K562 (cell line): ENCODE data around the gene PLD5.

Experiments
- BACH1 ChIP-seq: fragments of 200-800 bp; sonication (Bioruptor generic); IDR thresholded peaks from 2 replicates; pipeline ENCODE4 v1.6.1; 2016; ENCODE audit warnings: missing genetic modification characterization, missing compliant biosample characterization
- CREM ChIP-seq: IDR thresholded peaks from 2 replicates; pipeline ENCODE4 v1.6.1; 2014; ENCODE audit warnings: antibody characterized with exemption, low read depth
- EP300 ChIP-seq: IDR thresholded peaks from 2 replicates; pipeline ENCODE4 v1.6.1; 2012; ENCODE audit warnings: low read length, improper control_type of control experiment
- HDGF ChIP-seq: fragments of 450-650 bp; IDR thresholded peaks from 2 replicates; pipeline ENCODE4 v1.6.1; 2016
- KLF13 ChIP-seq: fragments of 450-650 bp; IDR thresholded peaks from 2 replicates; pipeline ENCODE4 v1.6.1; 2016; ENCODE audit warnings: missing genetic modification characterization, low read depth, mild to moderate bottlenecking, missing compliant biosample characterization, moderate library complexity, borderline replicate concordance
- MAFK ChIP-seq: IDR thresholded peaks from 2 replicates; pipeline ENCODE4 v1.6.1; 2011; ENCODE audit warnings: low read length, improper control_type of control experiment
- MEF2A ChIP-seq: IDR thresholded peaks from 2 replicates; pipeline ENCODE4 v1.6.1; 2011; ENCODE audit warnings: low read depth, mild to moderate bottlenecking, low read length, moderate library complexity; ENCODE audit not compliant: control insufficient read depth
- NRF1 ChIP-seq, 2 experiments: fragments of 450-650 bp; IDR thresholded peaks in 1 of 2; conservative IDR thresholded peaks in 1 of 2; 2 replicates each; pipeline ENCODE4 v1.6.1; 2014; ENCODE audit warnings: mild to moderate bottlenecking in 2 of 2
- POLR2A ChIP-seq: fragments of 450-650 bp; conservative IDR thresholded peaks from 2 replicates; pipeline ENCODE4 v1.6.1; 2016
- POLR2AphosphoS5 ChIP-seq: IDR thresholded peaks from 2 replicates; pipeline ENCODE4 v1.6.1; 2011; ENCODE audit warnings: mild to moderate bottlenecking, low read depth, low read length, moderate library complexity; ENCODE audit not compliant: control insufficient read depth, insufficient read depth
- SMAD1 ChIP-seq: fragments of 150-350 bp; IDR thresholded peaks from 2 replicates; pipeline ENCODE4 v1.6.1; 2014; ENCODE audit warnings: low read length, low read depth; ENCODE audit not compliant: partially characterized antibody
- TRIM24 ChIP-seq, 2 experiments: fragments of 450-650 bp; IDR thresholded peaks; 2 replicates each; pipeline ENCODE4 v1.6.1; 2016
- ZNF274 ChIP-seq: IDR thresholded peaks from 2 replicates; pipeline ENCODE4 v1.6.1; 2011; ENCODE audit warnings: low read depth, mild to moderate bottlenecking, low read length, moderate library complexity, borderline replicate concordance
- TF ChIP-seq, protein P1 (sequence below): sonication (generic); formaldehyde crosslinking; IDR thresholded peaks from 2 replicates; pipeline ENCODE4 v1.8.0; 2023; ENCODE audit warnings: mild to moderate bottlenecking, missing genetic modification reagents

DNA sequence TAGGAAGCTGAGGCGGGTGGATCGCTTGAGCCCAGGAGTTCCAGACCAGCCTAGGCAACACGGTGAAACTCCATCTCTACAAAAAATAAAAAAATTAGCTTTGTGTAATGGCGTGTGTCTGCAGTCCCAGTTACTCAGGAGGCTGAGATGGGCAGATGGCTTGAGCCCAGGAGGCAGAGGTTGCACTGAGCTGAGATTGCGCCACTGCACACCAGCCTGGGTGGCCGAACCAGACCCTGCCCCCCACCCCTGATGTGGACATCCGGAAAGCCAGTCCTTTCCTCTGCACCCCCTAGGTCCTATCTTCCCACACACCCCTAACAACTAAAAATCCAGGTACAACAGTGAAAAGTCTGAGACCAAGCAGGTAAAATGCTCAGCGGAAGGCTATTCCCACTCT lies 71.9 kb downstream of the PLD5 start:
- TF ChIP-seq CREM = no peak
- TF ChIP-seq POLR2A = no peak
- no peak for TF ChIP-seq HDGF
- no peak for TF ChIP-seq TRIM24 (IDR thresholded peaks at IDR 0.05)
- no peak for TF ChIP-seq SMAD1
- TF ChIP-seq, protein P1, sequence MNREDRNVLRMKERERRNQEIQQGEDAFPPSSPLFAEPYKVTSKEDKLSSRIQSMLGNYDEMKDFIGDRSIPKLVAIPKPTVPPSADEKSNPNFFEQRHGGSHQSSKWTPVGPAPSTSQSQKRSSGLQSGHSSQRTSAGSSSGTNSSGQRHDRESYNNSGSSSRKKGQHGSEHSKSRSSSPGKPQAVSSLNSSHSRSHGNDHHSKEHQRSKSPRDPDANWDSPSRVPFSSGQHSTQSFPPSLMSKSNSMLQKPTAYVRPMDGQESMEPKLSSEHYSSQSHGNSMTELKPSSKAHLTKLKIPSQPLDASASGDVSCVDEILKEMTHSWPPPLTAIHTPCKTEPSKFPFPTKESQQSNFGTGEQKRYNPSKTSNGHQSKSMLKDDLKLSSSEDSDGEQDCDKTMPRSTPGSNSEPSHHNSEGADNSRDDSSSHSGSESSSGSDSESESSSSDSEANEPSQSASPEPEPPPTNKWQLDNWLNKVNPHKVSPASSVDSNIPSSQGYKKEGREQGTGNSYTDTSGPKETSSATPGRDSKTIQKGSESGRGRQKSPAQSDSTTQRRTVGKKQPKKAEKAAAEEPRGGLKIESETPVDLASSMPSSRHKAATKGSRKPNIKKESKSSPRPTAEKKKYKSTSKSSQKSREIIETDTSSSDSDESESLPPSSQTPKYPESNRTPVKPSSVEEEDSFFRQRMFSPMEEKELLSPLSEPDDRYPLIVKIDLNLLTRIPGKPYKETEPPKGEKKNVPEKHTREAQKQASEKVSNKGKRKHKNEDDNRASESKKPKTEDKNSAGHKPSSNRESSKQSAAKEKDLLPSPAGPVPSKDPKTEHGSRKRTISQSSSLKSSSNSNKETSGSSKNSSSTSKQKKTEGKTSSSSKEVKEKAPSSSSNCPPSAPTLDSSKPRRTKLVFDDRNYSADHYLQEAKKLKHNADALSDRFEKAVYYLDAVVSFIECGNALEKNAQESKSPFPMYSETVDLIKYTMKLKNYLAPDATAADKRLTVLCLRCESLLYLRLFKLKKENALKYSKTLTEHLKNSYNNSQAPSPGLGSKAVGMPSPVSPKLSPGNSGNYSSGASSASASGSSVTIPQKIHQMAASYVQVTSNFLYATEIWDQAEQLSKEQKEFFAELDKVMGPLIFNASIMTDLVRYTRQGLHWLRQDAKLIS (CRISPR knock-in tag) = no peak
- TF ChIP-seq KLF13 (tag) = no peak
- no peak for TF ChIP-seq ZNF274
- TF ChIP-seq NRF1 (conservative IDR thresholded peaks at IDR 0.05 in 1 of 2, IDR thresholded peaks at IDR 0.05 in 1 of 2) = no peak
- no peak for TF ChIP-seq BACH1
- no peak for TF ChIP-seq POLR2AphosphoS5
- TF ChIP-seq EP300 = no peak
- TF ChIP-seq MAFK = no peak
- no peak for TF ChIP-seq MEF2A
